Mesothelial cell of epicardium (in vitro differentiated cells): ENCODE measurements around the gene F2R. TPM values are rescaled to one million over a fixed set of nuclear protein-coding genes. Genes with fewer than 3 reads are reported as not detected.
A peak's percentile ranks its signal among the peaks of the same experiment; 100 is the strongest.

ENCODE experiments used
- DNase-seq, 2 experiments: peaks; one replicate each; pipeline ENCODE4 v3.0.0; 2021; ENCODE audit warnings: low spot score in 2 of 2; ENCODE audit not compliant: unreplicated experiment in 2 of 2
- H3K27ac Mint-ChIP-seq: 2 replicates; pipeline ENCODE4 v1.8.0; 2021; ENCODE audit warnings: mixed read lengths
- H3K27me3 Mint-ChIP-seq: 2 replicates; pipeline ENCODE4 v1.8.0; 2021; ENCODE audit warnings: low read depth, mixed read lengths
- H3K36me3 Mint-ChIP-seq: 2 replicates; pipeline ENCODE4 v1.8.0; 2021; ENCODE audit warnings: mixed read lengths
- H3K4me1 Mint-ChIP-seq: 2 replicates; pipeline ENCODE4 v1.8.0; 2021; ENCODE audit warnings: mixed read lengths
- H3K4me3 Mint-ChIP-seq: 2 replicates; pipeline ENCODE4 v1.8.0; 2021; ENCODE audit warnings: mild to moderate bottlenecking, moderate library complexity, mixed read lengths
- H3K9me3 Mint-ChIP-seq: 2 replicates; pipeline ENCODE4 v1.8.0; 2021; ENCODE audit warnings: mixed read lengths
- total RNA-seq: library from RNA; stranded (reverse); gene quantifications from 3 replicates; pipeline ENCODE4 v1.2.1, GENCODE V29; 2021
- TF ChIP-seq, protein P1 (sequence below): fragments of 200-600 bp; sonication (generic); IDR thresholded peaks from one replicate; pipeline ENCODE4 v1.5.0; 2021; ENCODE audit warnings: antibody characterized with exemption; ENCODE audit not compliant: unreplicated experiment

Gene F2R
- total RNA-seq, 1 donor from 2014 or later: 35.8 TPM

- H3K4me1 Mint-ChIP-seq: peaks cover 5% of the 10 kb centered on the region
- no peak overlapping the region for H3K4me3 Mint-ChIP-seq
- TF ChIP-seq, protein P1, sequence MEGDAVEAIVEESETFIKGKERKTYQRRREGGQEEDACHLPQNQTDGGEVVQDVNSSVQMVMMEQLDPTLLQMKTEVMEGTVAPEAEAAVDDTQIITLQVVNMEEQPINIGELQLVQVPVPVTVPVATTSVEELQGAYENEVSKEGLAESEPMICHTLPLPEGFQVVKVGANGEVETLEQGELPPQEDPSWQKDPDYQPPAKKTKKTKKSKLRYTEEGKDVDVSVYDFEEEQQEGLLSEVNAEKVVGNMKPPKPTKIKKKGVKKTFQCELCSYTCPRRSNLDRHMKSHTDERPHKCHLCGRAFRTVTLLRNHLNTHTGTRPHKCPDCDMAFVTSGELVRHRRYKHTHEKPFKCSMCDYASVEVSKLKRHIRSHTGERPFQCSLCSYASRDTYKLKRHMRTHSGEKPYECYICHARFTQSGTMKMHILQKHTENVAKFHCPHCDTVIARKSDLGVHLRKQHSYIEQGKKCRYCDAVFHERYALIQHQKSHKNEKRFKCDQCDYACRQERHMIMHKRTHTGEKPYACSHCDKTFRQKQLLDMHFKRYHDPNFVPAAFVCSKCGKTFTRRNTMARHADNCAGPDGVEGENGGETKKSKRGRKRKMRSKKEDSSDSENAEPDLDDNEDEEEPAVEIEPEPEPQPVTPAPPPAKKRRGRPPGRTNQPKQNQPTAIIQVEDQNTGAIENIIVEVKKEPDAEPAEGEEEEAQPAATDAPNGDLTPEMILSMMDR: no peak
- DNase-seq: no peak
- no peak overlapping the region for H3K27ac Mint-ChIP-seq
- H3K36me3 Mint-ChIP-seq: peaks cover 57% of the 10 kb centered on the region
- H3K9me3 Mint-ChIP-seq: peaks cover 32% of the 10 kb centered on the region
- H3K27me3 Mint-ChIP-seq: no peaks in the 10 kb centered on the region
Observed at GRCh38 chr5:76729373-76730290, 13.7 kb downstream of the F2R start.

DNA sequence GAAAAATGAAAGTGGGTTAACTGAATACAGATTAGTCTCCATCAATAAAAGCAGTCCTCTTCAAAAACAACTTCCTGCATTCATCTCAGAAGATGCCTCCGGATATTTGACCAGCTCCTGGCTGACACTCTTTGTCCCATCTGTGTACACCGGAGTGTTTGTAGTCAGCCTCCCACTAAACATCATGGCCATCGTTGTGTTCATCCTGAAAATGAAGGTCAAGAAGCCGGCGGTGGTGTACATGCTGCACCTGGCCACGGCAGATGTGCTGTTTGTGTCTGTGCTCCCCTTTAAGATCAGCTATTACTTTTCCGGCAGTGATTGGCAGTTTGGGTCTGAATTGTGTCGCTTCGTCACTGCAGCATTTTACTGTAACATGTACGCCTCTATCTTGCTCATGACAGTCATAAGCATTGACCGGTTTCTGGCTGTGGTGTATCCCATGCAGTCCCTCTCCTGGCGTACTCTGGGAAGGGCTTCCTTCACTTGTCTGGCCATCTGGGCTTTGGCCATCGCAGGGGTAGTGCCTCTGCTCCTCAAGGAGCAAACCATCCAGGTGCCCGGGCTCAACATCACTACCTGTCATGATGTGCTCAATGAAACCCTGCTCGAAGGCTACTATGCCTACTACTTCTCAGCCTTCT is 16.6 kb downstream of the F2R start:
- H3K4me3 Mint-ChIP-seq: no peak overlapping the region
- peaks cover 45% of the 10 kb centered on the region for H3K36me3 Mint-ChIP-seq
- DNase-seq: no peak
- peaks cover 25% of the 10 kb centered on the region for H3K9me3 Mint-ChIP-seq
- peaks cover 5% of the 10 kb centered on the region for H3K4me1 Mint-ChIP-seq
- TF ChIP-seq, protein P1: no peak
- no peak overlapping the region for H3K27ac Mint-ChIP-seq
- no peaks in the 10 kb centered on the region for H3K27me3 Mint-ChIP-seq

DNA sequence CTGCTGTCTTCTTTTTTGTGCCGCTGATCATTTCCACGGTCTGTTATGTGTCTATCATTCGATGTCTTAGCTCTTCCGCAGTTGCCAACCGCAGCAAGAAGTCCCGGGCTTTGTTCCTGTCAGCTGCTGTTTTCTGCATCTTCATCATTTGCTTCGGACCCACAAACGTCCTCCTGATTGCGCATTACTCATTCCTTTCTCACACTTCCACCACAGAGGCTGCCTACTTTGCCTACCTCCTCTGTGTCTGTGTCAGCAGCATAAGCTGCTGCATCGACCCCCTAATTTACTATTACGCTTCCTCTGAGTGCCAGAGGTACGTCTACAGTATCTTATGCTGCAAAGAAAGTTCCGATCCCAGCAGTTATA is 17.1 kb downstream of the F2R start:
- Mint-ChIP-seq H3K36me3 (peaks cover 45% of the 10 kb centered on the region), H3K27ac (no peak overlapping the region), H3K4me1 (peaks cover 5% of the 10 kb centered on the region), H3K4me3 (no peak overlapping the region), H3K9me3 (peaks cover 25% of the 10 kb centered on the region), H3K27me3 (no peaks in the 10 kb centered on the region)
- TF ChIP-seq, protein P1: no peak
- no peak for DNase-seq

DNA sequence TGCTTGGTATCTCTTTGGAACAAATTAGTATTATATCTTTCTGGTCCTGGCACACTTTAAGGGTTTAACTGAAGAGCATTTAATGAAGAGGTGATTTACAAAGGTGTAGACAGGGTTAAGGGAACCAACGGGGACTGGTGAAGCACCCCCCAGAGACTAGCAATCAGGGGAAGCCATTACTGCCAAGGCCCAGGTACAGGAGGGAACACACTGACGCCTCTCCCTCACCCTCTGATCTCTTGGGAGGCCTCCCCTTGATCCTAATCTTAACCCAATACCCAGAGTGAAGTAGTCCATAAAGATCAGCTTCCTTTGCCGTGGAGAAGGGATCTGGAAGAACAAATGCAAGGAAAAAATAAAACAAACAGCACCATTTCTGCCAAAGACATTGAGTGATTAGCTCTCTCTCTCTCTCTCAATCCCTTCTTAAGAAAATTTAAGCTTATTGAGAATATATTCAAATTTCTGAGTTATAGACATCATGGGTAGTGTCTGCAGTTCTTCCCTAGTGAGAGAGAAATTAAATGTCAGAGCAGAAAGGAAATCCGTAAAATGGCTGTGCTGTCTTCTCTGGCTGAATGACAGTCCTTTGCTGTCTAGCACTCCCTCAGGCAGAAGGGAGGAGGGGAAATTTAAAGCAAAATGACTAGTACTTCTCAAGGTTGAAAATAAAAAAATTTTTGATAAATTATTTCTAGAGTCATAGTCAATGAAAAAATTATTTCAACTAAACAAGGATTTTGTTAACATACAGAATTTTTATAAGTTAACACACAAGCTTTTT is 20.0 kb downstream of the F2R start:
- Mint-ChIP-seq H3K4me3 (no peak overlapping the region), H3K4me1 (peaks cover 10% of the 10 kb centered on the region), H3K27ac (peak overlapping the region; percentile 32), H3K27me3 (no peaks in the 10 kb centered on the region), H3K9me3 (no peaks in the 10 kb centered on the region), H3K36me3 (peaks cover 20% of the 10 kb centered on the region)
- TF ChIP-seq, protein P1: no peak
- DNase-seq: no peak

DNA sequence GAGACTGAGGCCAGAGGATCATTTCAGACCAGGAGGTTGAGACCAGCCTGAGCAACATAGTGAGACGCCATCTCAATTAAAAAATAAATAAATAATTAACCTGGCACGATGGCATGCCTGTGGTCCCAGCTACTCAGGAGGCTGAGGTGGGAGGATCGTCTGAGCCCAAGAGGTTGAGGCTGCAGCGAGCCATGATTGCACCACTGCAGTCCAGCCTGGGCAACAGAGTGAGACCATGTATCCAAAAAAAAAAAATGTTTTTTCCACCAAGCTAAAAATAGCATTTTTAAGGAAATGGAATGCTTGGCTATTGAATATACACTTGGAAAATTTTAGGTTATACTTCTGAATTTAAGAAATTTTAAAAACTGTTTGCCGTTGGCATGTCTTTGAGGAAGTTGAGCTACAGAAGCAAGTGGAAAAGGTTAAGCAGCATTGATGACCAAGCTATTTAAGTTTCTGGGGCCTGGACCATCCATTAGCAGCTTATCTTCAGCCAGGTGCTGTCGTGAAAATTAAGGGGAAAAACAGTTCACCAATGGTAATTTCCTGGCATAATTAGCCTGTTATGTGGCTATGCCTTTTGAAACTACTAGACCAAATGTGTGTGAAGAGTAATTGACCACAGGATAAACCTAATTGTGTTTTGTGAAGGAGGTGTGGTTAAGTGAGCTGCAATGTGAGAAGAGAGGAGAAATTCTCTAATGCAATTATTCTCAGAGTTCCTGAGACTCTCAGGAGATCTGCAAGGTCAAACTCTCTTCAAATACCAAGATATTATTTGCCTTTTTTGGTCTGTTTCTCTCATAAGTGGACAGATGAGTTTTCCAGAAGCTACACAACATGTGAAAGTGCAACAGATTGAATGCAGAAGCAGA is 21.0 kb downstream of the F2R start:
- TF ChIP-seq, protein P1: no peak
- Mint-ChIP-seq H3K4me1 (peaks cover 10% of the 10 kb centered on the region), H3K27ac (peak overlapping the region; percentile 0), H3K9me3 (no peaks in the 10 kb centered on the region), H3K36me3 (peaks cover 20% of the 10 kb centered on the region), H3K4me3 (no peak overlapping the region), H3K27me3 (no peaks in the 10 kb centered on the region)
- DNase-seq: no peak
